Fibroblast of skin of right quadriceps (primary cell): ENCODE measurements around the gene RETSAT.
"Not testable (repeated sequence)": the region's sequence is repeated elsewhere in the genome, so short reads cannot be mapped to it uniquely, and the experiment has no call there.

Experiments
- DNase-seq: peaks from one replicate; pipeline ENCODE4 v3.0.0-alpha.2; 2013

The RETSAT gene

GRCh38 chr2:85329701-85330100 lies 24.6 kb downstream of the RETSAT start:
- not testable (repeated sequence) for DNase-seq

- no peak for DNase-seq
These were observed 25.1 kb downstream of the RETSAT start for GRCh38 chr2:85329181-85329651.

- peak; percentile 92 for DNase-seq
These were observed 26.3 kb downstream of the RETSAT start, which contains the start of gene TGOLN2 for GRCh38 chr2:85327822-85328617. TSS of gene TGOLN2 (minus strand) at chr2:85327989. CDS start at chr2:85327962, 27 bp downstream.

GRCh38 chr2:85327160-85327821 lies 27.0 kb downstream of the RETSAT start:
- peak; percentile 23 for DNase-seq

GRCh38 chr2:85326406-85327159 lies 27.7 kb downstream of the RETSAT start:
- DNase-seq, result peak; percentile 12

- no peak for DNase-seq
These were observed 28.9 kb downstream of the RETSAT start for GRCh38 chr2:85325466-85325811.

GRCh38 chr2:85324639-85325465 lies 29.5 kb downstream of the RETSAT start:
- peak; percentile 9 for DNase-seq

GRCh38 chr2:85323988-85324367 lies 30.4 kb downstream of the RETSAT start:
- not testable (repeated sequence) for DNase-seq

- DNase-seq, result no peak
These were observed 30.9 kb downstream of the RETSAT start for GRCh38 chr2:85323351-85323987.

- no peak for DNase-seq
These were observed 34.5 kb downstream of the RETSAT start for GRCh38 chr2:85319796-85320195.

- DNase-seq, result peak; percentile 86
These were observed 35.9 kb downstream of the RETSAT start for GRCh38 chr2:85318222-85319074.

GRCh38 chr2:85315921-85316320 lies 38.4 kb downstream of the RETSAT start:
- not testable (repeated sequence) for DNase-seq

GRCh38 chr2:85314884-85315242 lies 39.5 kb downstream of the RETSAT start:
- no peak for DNase-seq

- peak; percentile 28 for DNase-seq
These were observed 41.9 kb downstream of the RETSAT start for GRCh38 chr2:85312404-85312803.

- DNase-seq, result no peak
These were observed 44.0 kb downstream of the RETSAT start for GRCh38 chr2:85310330-85310729.

GRCh38 chr2:85309699-85310321 lies 44.5 kb downstream of the RETSAT start:
- no peak for DNase-seq

GRCh38 chr2:85308896-85309555 lies 45.3 kb downstream of the RETSAT start:
- DNase-seq, result no peak

- DNase-seq, result no peak
These were observed 46.1 kb downstream of the RETSAT start for GRCh38 chr2:85308201-85308600.

- DNase-seq, result no peak
These were observed 46.8 kb downstream of the RETSAT start for GRCh38 chr2:85307527-85307897.
